Measurements from ENCODE around the gene ID4. TPM values are rescaled to one million over a fixed set of nuclear protein-coding genes. Genes with fewer than 3 reads are reported as not detected.

The ID4 gene
- total RNA-seq, 3 donors from 2014 or later, result 3.0 to 7.4 (median 4.7) TPM

DNA sequence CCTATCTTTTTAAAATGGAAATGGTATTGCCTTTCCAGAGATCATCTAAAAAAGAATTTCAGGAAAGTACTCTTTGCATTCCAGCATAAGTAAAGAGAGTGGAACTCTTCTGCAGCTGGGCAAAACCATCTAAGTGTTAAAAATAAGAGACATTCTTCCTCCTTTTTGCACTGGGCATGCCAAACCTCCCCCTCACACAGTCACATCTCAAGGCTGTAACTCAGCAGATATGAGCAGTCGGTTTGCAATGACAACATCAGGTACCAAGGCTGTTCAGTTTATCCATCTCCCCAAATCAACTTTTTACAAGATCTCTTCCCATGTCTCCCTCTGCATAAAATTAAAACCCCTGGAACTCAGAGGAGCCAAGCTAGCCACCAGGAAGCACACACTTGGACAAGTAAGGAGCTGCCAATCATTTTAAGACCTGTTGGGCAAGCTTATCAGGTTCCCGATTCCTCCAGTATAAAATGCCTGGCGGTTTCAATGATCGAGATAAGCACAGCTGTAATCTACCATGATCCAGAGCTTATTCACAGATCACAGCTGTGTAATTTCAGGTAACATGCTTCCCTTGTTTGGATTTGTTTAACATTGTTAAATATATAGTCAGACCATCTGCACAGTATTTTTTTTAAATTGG, 23.2 kb downstream of the ID4 start:
- H3K4me1 ChIP-seq (ENCODE audit: low read depth), result no peaks in the 10 kb centered on the region
- H3K36me3 ChIP-seq (ENCODE audit: low read depth), result no peaks in the 10 kb centered on the region
- intact Hi-C loops (cut with DNase I, micrococcal nuclease), result no loop called here
- no peaks in the 10 kb centered on the region for H3K9me3 ChIP-seq
- no peak overlapping the region for H3K4me3 ChIP-seq
- TF ChIP-seq, protein P1, sequence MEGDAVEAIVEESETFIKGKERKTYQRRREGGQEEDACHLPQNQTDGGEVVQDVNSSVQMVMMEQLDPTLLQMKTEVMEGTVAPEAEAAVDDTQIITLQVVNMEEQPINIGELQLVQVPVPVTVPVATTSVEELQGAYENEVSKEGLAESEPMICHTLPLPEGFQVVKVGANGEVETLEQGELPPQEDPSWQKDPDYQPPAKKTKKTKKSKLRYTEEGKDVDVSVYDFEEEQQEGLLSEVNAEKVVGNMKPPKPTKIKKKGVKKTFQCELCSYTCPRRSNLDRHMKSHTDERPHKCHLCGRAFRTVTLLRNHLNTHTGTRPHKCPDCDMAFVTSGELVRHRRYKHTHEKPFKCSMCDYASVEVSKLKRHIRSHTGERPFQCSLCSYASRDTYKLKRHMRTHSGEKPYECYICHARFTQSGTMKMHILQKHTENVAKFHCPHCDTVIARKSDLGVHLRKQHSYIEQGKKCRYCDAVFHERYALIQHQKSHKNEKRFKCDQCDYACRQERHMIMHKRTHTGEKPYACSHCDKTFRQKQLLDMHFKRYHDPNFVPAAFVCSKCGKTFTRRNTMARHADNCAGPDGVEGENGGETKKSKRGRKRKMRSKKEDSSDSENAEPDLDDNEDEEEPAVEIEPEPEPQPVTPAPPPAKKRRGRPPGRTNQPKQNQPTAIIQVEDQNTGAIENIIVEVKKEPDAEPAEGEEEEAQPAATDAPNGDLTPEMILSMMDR (IDR thresholded peaks at IDR 0.05), result no peak
- DNase-seq (peak in 1 of 3 donors; percentile 77), ATAC-seq (peak; percentile 91)

GRCh38 chr6:19864285-19864684, 27.1 kb downstream of the ID4 start:
- H3K9me3 ChIP-seq, result no peaks in the 10 kb centered on the region
- no peak for DNase-seq
- ATAC-seq, result no peak
- no peak overlapping the region for H3K4me3 ChIP-seq
- TF ChIP-seq, protein P1 (IDR thresholded peaks at IDR 0.05), result no peak
- intact Hi-C loops (cut with DNase I, micrococcal nuclease), result no loop called here
- H3K4me1 ChIP-seq (ENCODE audit: low read depth), result no peaks in the 10 kb centered on the region
- no peaks in the 10 kb centered on the region for H3K36me3 ChIP-seq (ENCODE audit: low read depth)

- TF ChIP-seq, protein P1 (IDR thresholded peaks at IDR 0.05), result no peak
- Histone ChIP-seq H3K4me1 (ENCODE audit: low read depth) (no peaks in the 10 kb centered on the region), H3K9me3 (no peaks in the 10 kb centered on the region), H3K36me3 (ENCODE audit: low read depth) (no peaks in the 10 kb centered on the region), H3K4me3 (no peak overlapping the region)
- intact Hi-C loops (cut with DNase I, micrococcal nuclease), result no loop called here
- DNase-seq, result no peak
- no peak for ATAC-seq
Measured at GRCh38 chr6:19865178-19865577, 28.0 kb downstream of the ID4 start.

- TF ChIP-seq, protein P1 (IDR thresholded peaks at IDR 0.05), result no peak
- DNase-seq (no peak), ATAC-seq (no peak)
- H3K36me3 ChIP-seq (ENCODE audit: low read depth), result no peaks in the 10 kb centered on the region
- no peaks in the 10 kb centered on the region for H3K9me3 ChIP-seq
- H3K4me1 ChIP-seq (ENCODE audit: low read depth), result no peaks in the 10 kb centered on the region
- intact Hi-C loops (cut with DNase I, micrococcal nuclease), result no loop called here
- H3K4me3 ChIP-seq, result no peak overlapping the region
Measured at GRCh38 chr6:19866173-19866984, 29.2 kb downstream of the ID4 start.

GRCh38 chr6:19866985-19867627, 29.9 kb downstream of the ID4 start:
- H3K36me3 ChIP-seq (ENCODE audit: low read depth), result no peaks in the 10 kb centered on the region
- TF ChIP-seq, protein P1 (IDR thresholded peaks at IDR 0.05), result no peak
- ATAC-seq (no peak), DNase-seq (no peak)
- no peak overlapping the region for H3K4me3 ChIP-seq
- intact Hi-C loops (cut with DNase I, micrococcal nuclease), result no loop called here
- H3K9me3 ChIP-seq, result no peaks in the 10 kb centered on the region
- no peaks in the 10 kb centered on the region for H3K4me1 ChIP-seq (ENCODE audit: low read depth)

All from mucosa of descending colon (tissue), 3 donors.